ENCODE measurements around the gene GID8.

GID8 gene

GRCh38 chr20:62970307-62971210 is 32.6 kb downstream of the GID8 start:
- DNase-seq (ENCODE audit: low spot score) = no peak

- no peak for DNase-seq (ENCODE audit: low spot score)
Observed at GRCh38 chr20:62971211-62971949, 33.4 kb downstream of the GID8 start.

GRCh38 chr20:62971950-62972844 is 34.2 kb downstream of the GID8 start:
- peak; percentile 96 for DNase-seq (ENCODE audit: low spot score)

- DNase-seq (ENCODE audit: low spot score) = no peak
Observed at GRCh38 chr20:62972845-62973745, 35.1 kb downstream of the GID8 start.

- no peak for DNase-seq (ENCODE audit: low spot score)
Observed at GRCh38 chr20:62975251-62975760, 37.4 kb downstream of the GID8 start.

- no peak for DNase-seq (ENCODE audit: low spot score)
Observed at GRCh38 chr20:62975812-62976508, 38.0 kb downstream of the GID8 start.

- no peak for DNase-seq (ENCODE audit: low spot score)
Observed at GRCh38 chr20:62976886-62977285, 38.9 kb downstream of the GID8 start.

GRCh38 chr20:62977613-62978560 is 39.9 kb downstream of the GID8 start:
- DNase-seq (ENCODE audit: low spot score) = no peak

GRCh38 chr20:62978561-62978943 is 40.6 kb downstream of the GID8 start:
- no peak for DNase-seq (ENCODE audit: low spot score)

GRCh38 chr20:62979310-62979709 is 41.4 kb downstream of the GID8 start:
- no peak for DNase-seq (ENCODE audit: low spot score)

- DNase-seq (ENCODE audit: low spot score) = no peak
Observed at GRCh38 chr20:62979876-62980373, 42.0 kb downstream of the GID8 start.

- no peak for DNase-seq (ENCODE audit: low spot score)
Observed at GRCh38 chr20:62980380-62980960, 42.5 kb downstream of the GID8 start.

- no peak for DNase-seq (ENCODE audit: low spot score)
Observed at GRCh38 chr20:62980970-62981369, 43.0 kb downstream of the GID8 start.

GRCh38 chr20:62982124-62983075 is 44.5 kb downstream of the GID8 start:
- DNase-seq (ENCODE audit: low spot score) = no peak

- DNase-seq (ENCODE audit: low spot score) = no peak
Observed at GRCh38 chr20:62983210-62983609, 45.3 kb downstream of the GID8 start.

- no peak for DNase-seq (ENCODE audit: low spot score)
Observed at GRCh38 chr20:62984666-62985443, 46.9 kb downstream of the GID8 start.

- DNase-seq (ENCODE audit: low spot score) = no peak
Observed at GRCh38 chr20:62985444-62985778, 47.5 kb downstream of the GID8 start.
